Activated T-helper 1 cell treated with anti-CD3 and anti-CD28 coated beads, Interleukin-2, amount 50 U/mL, for 16 hours (primary cell): ENCODE measurements around the gene PNPLA7.
"Not testable (repeated sequence)": the region's sequence is repeated elsewhere in the genome, so short reads cannot be mapped to it uniquely, and the experiment has no call there.

ENCODE experiments used
- DNase-seq, 2 donors: peaks; one replicate each; pipeline ENCODE4 v3.0.0-alpha.2; 2020; ENCODE audit warnings: low read depth in 1 of 2, low spot score in 1 of 2

Gene PNPLA7

GRCh38 chr9:137482094-137482781 is 68.0 kb downstream of the PNPLA7 start:
- DNase-seq, result no peak

- no peak for DNase-seq
Measured at GRCh38 chr9:137480686-137481683, 69.2 kb downstream of the PNPLA7 start.

GRCh38 chr9:137479892-137480685 is 70.1 kb downstream of the PNPLA7 start:
- no peak for DNase-seq

GRCh38 chr9:137478962-137479861 is 71.0 kb downstream of the PNPLA7 start:
- no peak for DNase-seq

- DNase-seq, result no peak
Measured at GRCh38 chr9:137478613-137478961, 71.6 kb downstream of the PNPLA7 start.

GRCh38 chr9:137477778-137478612 is 72.2 kb downstream of the PNPLA7 start:
- DNase-seq, result no peak

- no peak for DNase-seq
Measured at GRCh38 chr9:137476856-137477255, 73.3 kb downstream of the PNPLA7 start.

GRCh38 chr9:137475666-137476065 is 74.5 kb downstream of the PNPLA7 start:
- no peak for DNase-seq

- DNase-seq, result no peak
Measured at GRCh38 chr9:137474271-137474670, 75.9 kb downstream of the PNPLA7 start.

GRCh38 chr9:137470785-137471184 is 79.4 kb downstream of the PNPLA7 start:
- DNase-seq, result no peak

- no peak for DNase-seq
Measured at GRCh38 chr9:137467896-137468295, 82.3 kb downstream of the PNPLA7 start.

- DNase-seq, result no peak
Measured at GRCh38 chr9:137467161-137467581, 83.0 kb downstream of the PNPLA7 start.

GRCh38 chr9:137466389-137467085 is 83.7 kb downstream of the PNPLA7 start:
- not testable (repeated sequence) for DNase-seq

- DNase-seq, result no peak
Measured at GRCh38 chr9:137465720-137466388, 84.3 kb downstream of the PNPLA7 start.

GRCh38 chr9:137465000-137465719 is 85.0 kb downstream of the PNPLA7 start:
- no peak for DNase-seq

- no peak for DNase-seq
Measured at GRCh38 chr9:137464291-137464999, 85.8 kb downstream of the PNPLA7 start.

GRCh38 chr9:137463931-137464290 is 86.3 kb downstream of the PNPLA7 start:
- no peak for DNase-seq
